ENCODE measurements around the gene PPEF1. TPM values are rescaled to one million over a fixed set of nuclear protein-coding genes. Genes with fewer than 3 reads are reported as not detected.

Gene PPEF1
- total and polyA plus RNA-seq, 2 of the 13 experiments (the other 11 are each of a cell fraction or from before 2014, with no cell fraction given) = not detected

GRCh38 chrX:18874560-18875255 is 167.3 kb downstream of the PPEF1 start:
- BruUV-seq (replicated peaks) = no TSS peak
- FAIRE-seq (no peak), DNase-seq (ENCODE audit: low spot score) (no peak), ATAC-seq (no peak)
- Histone ChIP-seq H3K9ac (ENCODE audit: insufficient read depth, low read depth, low read length) (no peak overlapping the region), H3K4me2 (ENCODE audit: low read depth, low read length) (no peak overlapping the region), H3K27ac (ENCODE audit: extremely low read length, insufficient read depth, low read length) (no peak overlapping the region), H2AFZ (ENCODE audit: low read length) (no peak overlapping the region), H3K4me1 (ENCODE audit: insufficient read depth, low read length) (peaks cover 8% of the 10 kb centered on the region), H3K36me3 (replicated peaks in 1 of 2; ENCODE audit: control insufficient read depth in 1 of 2, insufficient read depth in 2 of 2, low read length in 2 of 2) (no peaks in the 10 kb centered on the region), H3K4me3 (replicated peaks in 1 of 3; ENCODE audit: insufficient read depth in 1 of 3, low read depth in 2 of 3, low read length in 3 of 3) (no peak overlapping the region), H4K20me1 (ENCODE audit: insufficient read depth, low read length) (no peaks in the 10 kb centered on the region), H3K27me3 (ENCODE audit: control insufficient read depth in 1 of 2, insufficient read depth in 2 of 2, low read length in 2 of 2) (no peaks in the 10 kb centered on the region), H3K9me3 (ENCODE audit: low read length) (no peaks in the 10 kb centered on the region), H3K79me2 (ENCODE audit: insufficient read depth, low read length) (no peaks in the 10 kb centered on the region)
- in situ Hi-C loops (cut with HindIII; ENCODE audit: extremely low pct_ligation_motif_present, low pct_unique_long_range_greater_than_20kb) = loop anchor here (25.0 kb wide), 1 partner anchor 262 kb away; no protein-coding TSS in a partner anchor
- POLR2A ChIA-PET = no interaction called here
- TF ChIP-seq MAFK (conservative IDR thresholded peaks at IDR 0.05 in 1 of 2, IDR thresholded peaks at IDR 0.05 in 1 of 2; ENCODE audit: low read length in 2 of 2) = no peak
- TF ChIP-seq ZSCAN20 (CRISPR knock-in tag; IDR thresholded peaks at IDR 0.05; ENCODE audit: borderline replicate concordance) = no peak
- no peak for TF ChIP-seq ZZZ3 (CRISPR knock-in tag; IDR thresholded peaks at IDR 0.05; ENCODE audit: borderline replicate concordance)
- 74% methylated on average over 8 of the region's 27 CpGs for WGBS (ENCODE audit: low lambda C conversion rate)
- CTCF ChIA-PET (ENCODE audit: low intra/inter-chr PET ratio, low total read pairs) = no interaction called here
- intact Hi-C loops (cut with micrococcal nuclease; ENCODE audit: unreplicated experiment) = no loop called here

DNA sequence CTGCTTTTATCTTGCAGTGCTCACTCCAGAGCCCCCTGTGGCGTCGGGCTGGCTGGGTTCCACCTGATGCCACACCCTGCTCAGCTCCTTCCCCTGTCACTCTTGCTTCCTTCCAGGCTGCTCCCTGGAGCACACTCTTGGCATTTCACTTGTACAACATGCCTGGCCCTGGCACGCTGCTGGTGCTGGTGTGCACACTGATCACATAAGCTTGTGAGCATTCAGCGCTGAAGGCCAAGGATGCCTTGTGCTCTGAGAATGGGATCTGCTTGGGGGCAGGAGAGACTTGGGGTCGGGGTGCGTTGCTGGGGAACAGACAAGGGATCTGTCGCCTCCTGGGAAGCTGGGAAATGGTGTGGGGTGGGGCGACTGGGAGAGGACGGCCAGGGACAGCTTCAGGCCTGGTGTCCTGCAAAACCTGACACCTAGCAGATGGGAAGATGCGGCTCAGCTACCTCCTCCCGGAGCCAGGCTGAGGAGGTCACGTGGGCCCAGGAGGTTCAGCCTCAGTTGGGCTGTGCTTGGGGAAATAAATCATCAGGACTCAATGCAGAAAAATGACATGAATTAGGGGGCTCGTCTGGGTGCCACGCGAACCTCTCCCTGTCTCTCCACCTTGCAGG is 167.9 kb downstream of the PPEF1 start:
- ChIA-PET CTCF (ENCODE audit: low intra/inter-chr PET ratio, low total read pairs) (no interaction called here), POLR2A (no interaction called here)
- Histone ChIP-seq H4K20me1 (ENCODE audit: insufficient read depth, low read length) (no peaks in the 10 kb centered on the region), H3K79me2 (ENCODE audit: insufficient read depth, low read length) (no peaks in the 10 kb centered on the region), H3K4me2 (ENCODE audit: low read depth, low read length) (no peak overlapping the region), H3K4me1 (ENCODE audit: insufficient read depth, low read length) (peaks cover 8% of the 10 kb centered on the region), H3K36me3 (replicated peaks in 1 of 2; ENCODE audit: control insufficient read depth in 1 of 2, insufficient read depth in 2 of 2, low read length in 2 of 2) (no peaks in the 10 kb centered on the region), H3K4me3 (replicated peaks in 1 of 3; ENCODE audit: insufficient read depth in 1 of 3, low read depth in 2 of 3, low read length in 3 of 3) (no peak overlapping the region), H2AFZ (ENCODE audit: low read length) (no peak overlapping the region), H3K9me3 (ENCODE audit: low read length) (no peaks in the 10 kb centered on the region), H3K9ac (ENCODE audit: insufficient read depth, low read depth, low read length) (no peak overlapping the region), H3K27ac (ENCODE audit: extremely low read length, insufficient read depth, low read length) (no peak overlapping the region), H3K27me3 (ENCODE audit: control insufficient read depth in 1 of 2, insufficient read depth in 2 of 2, low read length in 2 of 2) (no peaks in the 10 kb centered on the region)
- no peak for ATAC-seq
- no peak for FAIRE-seq
- intact Hi-C loops (cut with micrococcal nuclease; ENCODE audit: unreplicated experiment) = no loop called here
- no TSS peak for BruUV-seq (replicated peaks)
- in situ Hi-C loops (cut with HindIII; ENCODE audit: extremely low pct_ligation_motif_present, low pct_unique_long_range_greater_than_20kb) = loop anchor here (25.0 kb wide), 1 partner anchor 263 kb away; no protein-coding TSS in a partner anchor
- no peak for DNase-seq (ENCODE audit: low spot score)
- 33% methylated on average over 3 of the region's 15 CpGs for WGBS (ENCODE audit: low lambda C conversion rate)
- TF ChIP-seq NFE2L2 (IDR thresholded peaks at IDR 0.05; ENCODE audit: low read length) (no peak), ZNF572 (CRISPR knock-in tag; IDR thresholded peaks at IDR 0.05) (no peak), KDM5B (CRISPR knock-in tag; IDR thresholded peaks at IDR 0.05; ENCODE audit: borderline replicate concordance) (no peak), ZNF350 (CRISPR knock-in tag; IDR thresholded peaks at IDR 0.05; ENCODE audit: borderline replicate concordance, low read depth) (no peak), FOSL2 (CRISPR knock-in tag; IDR thresholded peaks at IDR 0.05) (no peak), ATF5 (CRISPR knock-in tag; IDR thresholded peaks at IDR 0.05; ENCODE audit: low read depth) (no peak), NFKBIZ (CRISPR knock-in tag; IDR thresholded peaks at IDR 0.05) (no peak), ARID5B (CRISPR knock-in tag; IDR thresholded peaks at IDR 0.05) (no peak), RAD51 (IDR thresholded peaks at IDR 0.05; ENCODE audit: borderline replicate concordance) (no peak), GATAD2A (CRISPR knock-in tag; IDR thresholded peaks at IDR 0.05) (no peak)

All from HepG2 (cell line).